Adrenal gland (tissue), 12 donors: ENCODE measurements around the gene ZNF17. TPM values are rescaled to one million over a fixed set of nuclear protein-coding genes. Genes with fewer than 3 reads are reported as not detected.

Experiments
- DNase-seq, 7 donors: peaks; one replicate each; pipeline ENCODE4 v3.0.0-alpha.2; 2019 to 2020
- H3K27ac ChIP-seq, 5 donors: fragments of 200-600 bp; sonication (generic) in 4 of 5; 1 replicate in 3 of 5; 2 replicates in 2 of 5; pipeline versions ENCODE4 v1.5.1 to v1.8.0; 2016 to 2020; ENCODE audit warnings: mild to moderate bottlenecking in 1 of 5
- H3K27me3 ChIP-seq: fragments of 200-600 bp; 2 replicates; pipeline ENCODE4 v1.8.0; 2021
- H3K36me3 ChIP-seq, 2 donors: fragments of 200-600 bp; replicated peaks in 1 of 2; 1 replicate in 1 of 2; 2 replicates in 1 of 2; pipeline versions ENCODE4 v1.5.1 to v1.8.0; 2018 to 2022
- H3K4me1 ChIP-seq, 2 donors: fragments of 200-600 bp; replicated peaks in 1 of 2; 1 replicate in 1 of 2; 2 replicates in 1 of 2; pipeline versions ENCODE4 v1.5.1 to v1.8.0; 2018 to 2021
- H3K4me3 ChIP-seq, 4 donors: fragments of 200-600 bp; sonication (generic) in 3 of 4; one replicate each; pipeline ENCODE4 v1.5.1; 2016 to 2018
- H3K9me3 ChIP-seq, 3 donors: fragments of 200-600 bp; sonication (generic) in 1 of 3; replicated peaks in 1 of 3; 1 replicate in 2 of 3; 2 replicates in 1 of 3; pipeline versions ENCODE4 v1.5.1 to v1.8.0; 2016 to 2021
- CTCF ChIP-seq, 6 experiments: fragments of 450-650 bp in 4 of 6; fragments of 200-600 bp in 2 of 6; sonication (generic) in 1 of 6; IDR thresholded peaks; 1 replicate in 5 of 6; 2 replicates in 1 of 6; pipeline versions ENCODE4 v1.5.1 to v1.8.0; 2016 to 2021; ENCODE audit warnings: antibody characterized with exemption in 6 of 6, mild to moderate bottlenecking in 2 of 6, moderate library complexity in 1 of 6
- POLR2A ChIP-seq, 2 donors: fragments of 450-650 bp; IDR thresholded peaks; one replicate each; pipeline ENCODE4 v1.6.1; 2017; ENCODE audit warnings: antibody characterized with exemption in 2 of 2, mild to moderate bottlenecking in 2 of 2, moderate library complexity in 1 of 2
- WGBS, 4 donors: extraction: QIAGEN DNeasy Blood & Tissue Kit in 2 of 4; methylation state at CpG; one replicate each; pipeline versions ENCODE4 v1.1.5 to v1.1.7; 2013 to 2017; 5-methylcytosine and 5-hydroxymethylcytosine counted together
- intact Hi-C, 2 donors: fragments of 100-400 bp; cut with DNase I; formaldehyde crosslinking; loops; one replicate each; pipeline versions ENCODE4 v1.14.1 to v1.15.0; 2022 to 2023
- polyA plus RNA-seq, 3 donors: library from polyadenylated mRNA; stranded (reverse); fragments of 200-250 nt in 2 of 3; fragments of 350-450 nt in 1 of 3; fragmentation: Illumina TruSeq in 1 of 3; extraction: RNeasy Lipid Tissue Mini Kit (QIAGEN cat#74804) in 1 of 3; gene quantifications; one replicate each; pipeline ENCODE4 v1.2.3, GENCODE V29; 2013 to 2014
- total RNA-seq, 9 donors: library from RNA; depleted of rRNA in 4 of 9; stranded (reverse); fragments of >200 nt in 4 of 9; fragments of 120-200 nt in 1 of 9; fragmentation: NEBNext Ultra II Directional in 1 of 9; extraction: Animal tissue kit (Norgen Biotek cat#: 25700) in 1 of 9; gene quantifications; one replicate each; pipeline versions ENCODE4 v1.1.0 to v1.2.4, GENCODE V29; 2013 to 2023
- donor health status: healthy with polysubstance abuse.
- donor health status: Bipolar disorder and iron deficiency.
- donor health status: DM: yes; HTN: yes; CAD: no.
- donor health status: DM: no; HTN: no; CAD: no.
- donor health status: DM: no; HTN: no; CAD: no.
- donor health status: DM: yes; HTN: yes; CAD: no.

The ZNF17 gene
- total and polyA plus RNA-seq, 12 donors: 2.8 to 16.5 (median 9.2) TPM

GRCh38 chr19:57441979-57442752, 31.2 kb downstream of the ZNF17 start:
- TF ChIP-seq CTCF (IDR thresholded peaks at IDR 0.05) (no peak), POLR2A (IDR thresholded peaks at IDR 0.05) (no peak)
- no peak overlapping the region for H3K27ac ChIP-seq
- no peak overlapping the region for H3K4me3 ChIP-seq
- intact Hi-C loops: no loop called here
- 81 to 96% (median 89%) methylated on average over 6 to 7 of the region's 7 CpGs for WGBS, 4 donors
- no peaks in the 10 kb centered on the region for H3K27me3 ChIP-seq
- H3K36me3 ChIP-seq: peaks cover 0 to 5% of the 10 kb centered on the region in 2 donors
- no peak for DNase-seq
- H3K9me3 ChIP-seq: peaks cover 0 to 27% (median 0%) of the 10 kb centered on the region in 3 donors
- H3K4me1 ChIP-seq: no peaks in the 10 kb centered on the region

DNA sequence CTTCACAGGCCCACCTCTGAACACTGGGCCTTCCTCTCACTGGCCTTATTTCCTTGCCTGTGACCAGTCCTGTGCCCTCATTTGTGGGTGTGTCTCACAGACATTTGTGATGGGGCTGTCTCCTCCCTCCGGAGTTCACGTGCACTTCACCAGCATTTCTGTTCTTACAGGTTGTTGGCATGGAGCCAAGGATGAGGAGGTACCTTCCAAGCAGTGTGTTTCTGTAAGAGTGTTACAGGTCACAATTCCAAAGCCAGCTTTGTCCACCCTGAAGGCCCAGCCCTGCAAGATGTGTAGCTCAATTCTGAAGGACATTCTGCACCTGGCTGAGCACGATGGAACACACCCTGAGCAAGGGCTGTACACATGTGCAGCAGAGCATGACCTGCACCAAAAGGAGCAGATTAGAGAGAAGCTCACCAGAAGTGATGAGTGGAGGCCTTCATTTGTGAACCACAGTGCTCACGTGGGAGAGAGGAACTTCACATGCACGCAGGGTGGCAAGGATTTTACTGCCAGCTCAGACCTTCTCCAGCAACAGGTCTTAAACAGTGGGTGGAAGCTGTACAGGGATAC, 32.2 kb downstream of the ZNF17 start:
- no peak overlapping the region for H3K27ac ChIP-seq
- H3K9me3 ChIP-seq: peaks cover 0 to 31% (median 0%) of the 10 kb centered on the region in 3 donors
- no peaks in the 10 kb centered on the region for H3K4me1 ChIP-seq
- no peak for DNase-seq
- intact Hi-C loops: no loop called here
- TF ChIP-seq POLR2A (IDR thresholded peaks at IDR 0.05) (no peak), CTCF (IDR thresholded peaks at IDR 0.05) (no peak)
- no peak overlapping the region for H3K4me3 ChIP-seq
- no peaks in the 10 kb centered on the region for H3K27me3 ChIP-seq
- 76 to 86% (median 81%) methylated on average over 5 of the region's 5 CpGs for WGBS, 4 donors
- H3K36me3 ChIP-seq: peaks cover 0 to 4% of the 10 kb centered on the region in 2 donors

DNA sequence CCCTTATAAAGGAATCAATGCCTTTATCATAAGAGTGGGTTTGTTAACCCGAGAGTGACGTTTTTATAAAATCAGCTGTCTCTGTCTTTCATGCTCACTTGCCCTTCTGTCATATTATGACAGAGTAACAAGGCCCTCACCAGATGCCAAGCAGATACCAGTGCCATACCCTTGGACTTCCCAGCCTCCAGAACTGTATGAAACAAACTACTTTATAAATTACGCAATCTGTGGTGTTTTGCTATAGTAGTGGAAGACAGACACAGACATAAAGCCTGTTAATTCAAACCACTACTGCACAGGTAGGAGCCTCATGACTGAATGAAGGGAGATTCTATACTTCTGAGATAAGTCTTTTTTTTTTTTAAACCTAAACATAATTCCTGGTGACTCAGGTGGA, 41.3 kb downstream of the ZNF17 start:
- no peaks in the 10 kb centered on the region for H3K36me3 ChIP-seq
- H3K4me3 ChIP-seq: no peak overlapping the region
- TF ChIP-seq POLR2A (IDR thresholded peaks at IDR 0.05) (no peak), CTCF (IDR thresholded peaks at IDR 0.05) (no peak)
- no peaks in the 10 kb centered on the region for H3K27me3 ChIP-seq
- no peaks in the 10 kb centered on the region for H3K4me1 ChIP-seq
- 95 to 97% (median 95%) methylated on average over 3 of the region's 3 CpGs for WGBS, 4 donors
- no peak overlapping the region for H3K27ac ChIP-seq
- peaks cover 0 to 7% (median 0%) of the 10 kb centered on the region in 3 donors for H3K9me3 ChIP-seq
- DNase-seq: no peak
- intact Hi-C loops: no loop called here

DNA sequence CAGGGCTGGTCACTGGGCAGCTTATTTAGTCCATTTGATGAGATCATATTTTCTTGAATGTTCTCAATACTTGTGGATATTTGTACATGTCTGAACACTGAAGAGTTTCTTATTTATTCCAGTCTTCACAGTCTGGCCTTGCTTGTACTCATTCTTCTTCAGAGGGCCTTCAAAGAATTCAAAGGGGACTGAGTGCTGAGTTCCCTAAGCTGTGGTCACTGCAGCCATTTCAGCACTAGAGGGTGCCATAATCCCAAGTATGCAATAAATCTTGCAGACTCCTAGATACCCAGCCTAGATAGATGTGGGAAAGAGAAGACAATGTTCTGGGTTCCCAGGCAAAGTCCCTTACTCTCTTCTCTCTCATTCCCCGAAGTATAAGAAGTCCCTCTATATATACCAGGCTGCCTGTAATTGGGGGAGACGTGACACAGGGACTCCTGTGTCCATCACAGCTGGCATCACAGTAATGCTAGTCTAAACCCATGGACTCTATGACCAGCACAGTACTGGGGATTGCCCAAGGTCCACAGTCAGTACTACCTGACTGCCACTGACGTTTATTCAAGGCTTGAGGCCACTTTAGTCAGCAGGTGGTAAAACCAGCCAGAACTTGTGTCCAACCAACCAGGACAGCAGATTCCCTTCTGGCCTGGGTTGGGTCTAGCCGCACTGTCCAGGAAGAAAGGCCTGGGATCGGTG, 54.9 kb downstream of the ZNF17 start:
- Histone ChIP-seq H3K27me3 (no peaks in the 10 kb centered on the region), H3K4me3 (no peak overlapping the region), H3K9me3 (peaks cover 5 to 71% (median 38%) of the 10 kb centered on the region in 3 donors), H3K27ac (no peak overlapping the region), H3K36me3 (no peaks in the 10 kb centered on the region), H3K4me1 (no peaks in the 10 kb centered on the region)
- intact Hi-C loops: no loop called here
- no peak for DNase-seq
- no peak for TF ChIP-seq CTCF (IDR thresholded peaks at IDR 0.05)
- no peak for TF ChIP-seq POLR2A (IDR thresholded peaks at IDR 0.05)
- 73 to 90% (median 85%) methylated on average over 4 to 5 of the region's 5 CpGs for WGBS, 4 donors
